Transverse colon (tissue), 4 donors: ENCODE measurements around the gene APLP1. TPM values are rescaled to one million over a fixed set of nuclear protein-coding genes. Genes with fewer than 3 reads are reported as not detected.

ENCODE experiments used
- DNase-seq: peaks from one replicate; pipeline ENCODE4 v3.0.0-alpha.2; 2019
- H3K27ac ChIP-seq, 4 donors: fragments of 200-600 bp; sonication (generic); 2 replicates each; pipeline ENCODE4 v1.5.1; 2016 to 2018; ENCODE audit warnings: inconsistent platforms in 4 of 4
- H3K27me3 ChIP-seq: fragments of 200-600 bp; sonication (generic); 2 replicates; pipeline ENCODE4 v1.5.1; 2017; ENCODE audit warnings: inconsistent platforms
- H3K36me3 ChIP-seq, 4 donors: fragments of 200-600 bp; sonication (generic); 2 replicates each; pipeline ENCODE4 v1.5.1; 2017 to 2019; ENCODE audit warnings: inconsistent platforms in 4 of 4
- H3K4me1 ChIP-seq, 4 donors: fragments of 200-600 bp; sonication (generic); 2 replicates each; pipeline ENCODE4 v1.5.1; 2017 to 2020; ENCODE audit warnings: inconsistent platforms in 4 of 4
- H3K4me3 ChIP-seq, 4 donors: fragments of 200-600 bp; sonication (generic); 1 replicate in 1 of 4; 2 replicates in 3 of 4; pipeline versions ENCODE4 v1.5.1 to v1.6.1; 2017 to 2019; ENCODE audit warnings: inconsistent platforms in 4 of 4
- H3K9me3 ChIP-seq, 2 donors: fragments of 200-600 bp; sonication (generic); 2 replicates each; pipeline ENCODE4 v1.5.1; 2017 to 2019; ENCODE audit warnings: inconsistent platforms in 2 of 2
- CTCF ChIP-seq, 5 experiments: fragments of 200-600 bp in 3 of 5; fragments of 450-650 bp in 2 of 5; sonication (generic) in 3 of 5; IDR thresholded peaks; 1 replicate in 2 of 5; 2 replicates in 3 of 5; pipeline ENCODE4 v1.5.1; 2016 to 2017; ENCODE audit warnings: antibody characterized with exemption in 5 of 5, inconsistent platforms in 3 of 5, mild to moderate bottlenecking in 2 of 5, moderate library complexity in 1 of 5
- EP300 ChIP-seq: sonication (generic); formaldehyde crosslinking; IDR thresholded peaks from one replicate; pipeline ENCODE4 v1.6.1; 2017; ENCODE audit warnings: antibody characterized with exemption, low read depth
- POLR2A ChIP-seq: fragments of 450-650 bp; IDR thresholded peaks from one replicate; pipeline ENCODE4 v1.6.1; 2016; ENCODE audit warnings: antibody characterized with exemption, mild to moderate bottlenecking, moderate library complexity
- POLR2AphosphoS5 ChIP-seq, 3 donors: sonication (generic); formaldehyde crosslinking; IDR thresholded peaks; one replicate each; pipeline ENCODE4 v1.6.1; 2016; ENCODE audit warnings: antibody characterized with exemption in 3 of 3
- WGBS, 2 donors: methylation state at CpG; one replicate each; pipeline ENCODE4 v1.1.5; 2018; ENCODE audit warnings: low coverage in 1 of 2; 5-methylcytosine and 5-hydroxymethylcytosine counted together
- in situ Hi-C, 4 donors: fragments of 200-750 bp; cut with MboI; loops; one replicate each; pipeline versions ENCODE4 v1.15.0 to v1.15.1; 2017; ENCODE audit warnings: low sequenced_read_pairs in 3 of 4, low pct_ligation_motif_present in 1 of 4, low pct_unique_long_range_greater_than_20kb in 1 of 4
- intact Hi-C: fragments of 100-400 bp; cut with DNase I; formaldehyde crosslinking; loops from one replicate; pipeline ENCODE4 v1.15.1; 2023; ENCODE audit warnings: low total_unique reads
- total RNA-seq, 4 donors: library from RNA; depleted of rRNA; stranded (reverse); fragments of >200 nt; gene quantifications; one replicate each; pipeline ENCODE4 v1.1.0, GENCODE V29; 2016

APLP1 gene
- total RNA-seq, 4 donors from 2014 or later, result 1.00 to 10.5 (median 4.5) TPM

DNA sequence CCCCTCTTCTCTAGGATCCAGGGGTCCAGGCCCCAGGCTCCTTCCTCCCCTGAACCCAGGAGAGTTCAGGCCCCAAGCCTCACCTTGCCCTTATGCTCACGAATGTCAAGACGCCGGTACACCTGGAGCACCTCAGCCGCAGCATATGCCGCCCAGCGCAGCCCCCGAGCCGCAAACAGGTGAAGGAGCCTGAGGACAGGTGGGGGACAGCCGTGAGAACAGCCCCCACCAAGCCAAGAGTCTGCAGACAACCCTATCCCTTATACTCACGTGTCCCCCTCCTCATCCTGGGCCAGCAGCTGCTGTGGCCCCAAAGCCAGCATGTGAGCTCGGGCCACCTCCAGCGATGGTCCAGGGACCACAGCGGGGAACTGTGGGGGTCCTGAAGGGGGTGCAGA lies 28.3 kb downstream of the APLP1 start:
- Histone ChIP-seq H3K9me3 (no peaks in the 10 kb centered on the region), H3K27me3 (no peaks in the 10 kb centered on the region), H3K4me1 (peaks cover 9 to 21% (median 14%) of the 10 kb centered on the region in 4 donors), H3K4me3 (no peak overlapping the region), H3K36me3 (peaks cover 0 to 15% (median 7%) of the 10 kb centered on the region in 4 donors), H3K27ac (no peak overlapping the region)
- intact Hi-C loops, result no loop called here
- no peak for TF ChIP-seq POLR2AphosphoS5 (IDR thresholded peaks at IDR 0.05)
- TF ChIP-seq EP300, result no peak
- TF ChIP-seq CTCF (IDR thresholded peaks at IDR 0.05), result no peak
- TF ChIP-seq POLR2A, result no peak
- DNase-seq, result no peak
- WGBS, 2 donors, result 94% methylated on average over 13 of the region's 13 CpGs; no CpG with 5 or more reads in 1 of the 2 donors
- in situ Hi-C loops, result no loop called here

DNA sequence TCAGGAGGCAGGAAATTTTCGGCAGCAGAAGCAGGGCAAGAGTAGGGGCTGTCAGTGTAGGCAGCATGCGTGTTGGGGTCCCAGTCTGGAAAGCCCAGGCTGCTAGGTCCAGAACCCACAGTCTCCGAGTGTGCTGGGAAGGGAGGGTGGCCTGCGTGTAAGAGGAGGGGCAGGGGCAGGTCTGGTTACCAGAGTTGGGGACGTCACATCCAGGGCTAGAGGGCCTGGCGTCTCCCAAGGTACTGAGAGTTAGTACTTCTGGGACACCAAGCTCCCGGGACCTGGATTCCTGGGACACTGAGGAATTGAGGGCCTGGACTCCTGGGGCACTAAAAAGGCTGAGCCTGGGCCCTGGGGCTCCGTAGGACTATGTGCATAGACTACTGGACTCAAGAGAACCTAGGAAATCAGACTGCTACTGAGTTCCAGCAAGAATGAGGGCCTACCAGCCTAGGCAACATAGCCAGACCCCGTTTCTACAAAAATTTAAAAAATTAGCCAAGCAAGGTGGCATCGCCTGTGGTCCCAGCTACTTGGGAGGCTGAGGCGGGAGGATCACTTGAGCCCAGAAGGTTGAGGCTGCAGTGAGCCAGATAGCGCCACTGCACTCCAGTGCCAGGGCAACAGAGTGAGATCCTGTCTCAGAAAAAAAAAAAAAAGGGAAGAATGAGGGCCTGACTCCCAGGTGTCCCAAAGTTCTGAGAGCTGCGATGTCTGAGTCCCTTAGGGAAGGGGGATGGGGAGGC lies 29.5 kb downstream of the APLP1 start:
- Histone ChIP-seq H3K9me3 (no peaks in the 10 kb centered on the region), H3K27ac (peak overlapping the region; percentile 88 to 97 (median 92)), H3K4me3 (peak overlapping the region in 3 of 4 donors; percentile 58 to 73 (median 67)), H3K27me3 (no peaks in the 10 kb centered on the region), H3K4me1 (peaks cover 9 to 22% (median 14%) of the 10 kb centered on the region in 4 donors), H3K36me3 (peaks cover 0 to 15% (median 7%) of the 10 kb centered on the region in 4 donors)
- intact Hi-C loops, result no loop called here
- no peak for TF ChIP-seq POLR2A
- TF ChIP-seq CTCF (IDR thresholded peaks at IDR 0.05), result no peak
- TF ChIP-seq POLR2AphosphoS5 (IDR thresholded peaks at IDR 0.05), result no peak
- TF ChIP-seq EP300, result no peak
- WGBS, 2 donors, result 79 to 90% methylated on average over 5 to 12 of the region's 13 CpGs
- no peak for DNase-seq
- in situ Hi-C loops, result no loop called here

- in situ Hi-C loops, result no loop called here
- TF ChIP-seq CTCF (IDR thresholded peaks at IDR 0.05), result no peak
- no peak for TF ChIP-seq POLR2A
- TF ChIP-seq POLR2AphosphoS5 (IDR thresholded peaks at IDR 0.05), result no peak
- no peak for TF ChIP-seq EP300
- 5% methylated on average over 16 of the region's 17 CpGs; no CpG with 5 or more reads in 1 of the 2 donors for whole genome bisulfite sequencing, 2 donors
- no peaks in the 10 kb centered on the region for H3K9me3 ChIP-seq
- intact Hi-C loops, result no loop called here
- H3K4me3 ChIP-seq, result peak overlapping the region; percentile 58 to 87 (median 70)
- H3K27ac ChIP-seq, result peak overlapping the region; percentile 88 to 97 (median 92)
- H3K36me3 ChIP-seq, result peaks cover 0 to 15% (median 7%) of the 10 kb centered on the region in 4 donors
- peaks cover 9 to 27% (median 15%) of the 10 kb centered on the region in 4 donors for H3K4me1 ChIP-seq
- no peaks in the 10 kb centered on the region for H3K27me3 ChIP-seq
- DNase-seq, result no peak
Observed at GRCh38 chr19:35898499-35898809, 30.1 kb downstream of the APLP1 start.

DNA sequence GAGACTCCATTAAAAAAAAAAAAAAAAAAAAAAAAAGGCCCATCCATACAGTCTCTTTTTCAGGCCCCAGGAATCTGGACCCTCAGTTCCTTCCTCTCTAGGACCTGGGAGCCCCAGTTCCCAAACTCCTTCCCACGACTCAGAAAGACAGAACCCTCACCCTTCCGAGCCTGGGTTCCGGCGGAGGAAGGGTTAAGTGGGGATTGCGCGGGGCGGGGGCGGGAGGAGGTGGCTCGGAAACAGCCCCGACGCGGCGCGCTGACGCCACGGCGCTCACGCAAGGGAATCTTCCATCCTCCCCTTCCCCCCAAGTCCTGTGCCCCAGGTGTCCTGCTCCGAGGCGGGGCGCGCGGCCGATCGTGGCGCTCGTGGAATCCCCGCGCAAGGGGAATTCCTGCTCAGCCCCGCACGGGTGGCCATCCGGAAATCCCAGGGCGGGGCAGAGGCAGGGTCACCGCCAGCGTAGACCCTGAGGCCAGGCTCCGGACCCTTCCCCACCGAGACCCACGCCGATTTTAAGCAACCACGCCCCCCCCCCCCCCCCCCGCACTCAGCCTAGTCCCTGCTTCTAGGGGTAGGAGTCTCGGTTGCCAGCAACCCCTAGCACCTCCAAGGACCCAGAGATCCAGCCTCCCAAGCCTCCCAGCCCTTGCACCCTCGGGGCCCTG lies 31.3 kb downstream of the APLP1 start:
- Histone ChIP-seq H3K27me3 (no peaks in the 10 kb centered on the region), H3K36me3 (peaks cover 0 to 14% (median 5%) of the 10 kb centered on the region in 4 donors), H3K27ac (peak overlapping the region; percentile 88 to 97 (median 92)), H3K4me1 (peaks cover 9 to 32% (median 17%) of the 10 kb centered on the region in 4 donors), H3K4me3 (peak overlapping the region; percentile 58 to 87 (median 70)), H3K9me3 (no peaks in the 10 kb centered on the region)
- TF ChIP-seq POLR2AphosphoS5 (IDR thresholded peaks at IDR 0.05) (peak; percentile 76 to 85 (median 83)), POLR2A (peak; percentile 15), CTCF (IDR thresholded peaks at IDR 0.05) (no peak)
- intact Hi-C loops (no loop called here), in situ Hi-C loops (no loop called here)
- peak; percentile 89 for DNase-seq
- 0% methylated on average over 19 of the region's 43 CpGs; no CpG with 5 or more reads in 1 of the 2 donors for WGBS, 2 donors
